HG03139 (cell line): ENCODE measurements around the gene LHX3.
"Not testable (repeated sequence)": the region's sequence is repeated elsewhere in the genome, so short reads cannot be mapped to it uniquely, and the experiment has no call there.

Source experiments
- ATAC-seq: cut with Tn5 transposase; IDR thresholded peaks from one replicate; pipeline ENCODE4 v1.9.1; 2021; ENCODE audit not compliant: unreplicated experiment

The LHX3 gene

GRCh38 chr9:136156209-136157120 lies 48.5 kb downstream of the LHX3 start:
- no peak for ATAC-seq

- no peak for ATAC-seq
These were observed 49.4 kb downstream of the LHX3 start for GRCh38 chr9:136155576-136155975.

GRCh38 chr9:136154943-136155342 lies 50.0 kb downstream of the LHX3 start:
- no peak for ATAC-seq

GRCh38 chr9:136153381-136154065 lies 51.4 kb downstream of the LHX3 start:
- ATAC-seq = no peak

- no peak for ATAC-seq
These were observed 52.0 kb downstream of the LHX3 start for GRCh38 chr9:136152931-136153330.

- no peak for ATAC-seq
These were observed 52.4 kb downstream of the LHX3 start for GRCh38 chr9:136152543-136152866.

GRCh38 chr9:136151848-136152542 lies 52.9 kb downstream of the LHX3 start:
- no peak for ATAC-seq

GRCh38 chr9:136151214-136151804 lies 53.6 kb downstream of the LHX3 start:
- no peak for ATAC-seq

- ATAC-seq = not testable (repeated sequence)
These were observed 54.2 kb downstream of the LHX3 start for GRCh38 chr9:136150664-136151213.

GRCh38 chr9:136149853-136150252 lies 55.1 kb downstream of the LHX3 start:
- ATAC-seq = no peak

- no peak for ATAC-seq
These were observed 55.6 kb downstream of the LHX3 start for GRCh38 chr9:136149337-136149736.

- no peak for ATAC-seq
These were observed 56.2 kb downstream of the LHX3 start for GRCh38 chr9:136148766-136149165.

GRCh38 chr9:136147890-136148714 lies 56.8 kb downstream of the LHX3 start:
- no peak for ATAC-seq

GRCh38 chr9:136147038-136147889 lies 57.7 kb downstream of the LHX3 start:
- ATAC-seq = no peak
